ENCODE data around the gene MICU2. TPM values are rescaled to one million over a fixed set of nuclear protein-coding genes. Genes with fewer than 3 reads are reported as not detected.

MICU2 gene
- total and polyA plus RNA-seq, 2 of the 4 experiments (the other 2 are of a cell fraction) = 14.9 to 25.0 TPM

- in situ Hi-C loops (cut with MboI; ENCODE audit: low sequenced_read_pairs) (no loop called here), dilution Hi-C loops (cut with HindIII; ENCODE audit: low sequenced_read_pairs, unreplicated experiment) (no loop called here), intact Hi-C loops (cut with micrococcal nuclease) (no loop called here)
- Histone ChIP-seq H3K56ac (ENCODE audit: extremely low read depth, insufficient read depth, low read length) (no peak overlapping the region), H2AK5ac (ENCODE audit: low read depth, low read length) (no peak overlapping the region), H3K4me3 (ENCODE audit: insufficient read depth, low read depth, low read length) (no peak overlapping the region), H3K4ac (ENCODE audit: low read depth, low read length) (no peak overlapping the region), H3K9me1 (ENCODE audit: insufficient read depth, low read length) (no peaks in the 10 kb centered on the region), H3K27ac (ENCODE audit: insufficient read depth, low read length) (no peak overlapping the region), H3K36me3 (ENCODE audit: control insufficient read depth, insufficient read depth, low read length) (no peaks in the 10 kb centered on the region), H3K18ac (ENCODE audit: low read depth, low read length) (no peak overlapping the region), H2AK9ac (replicated peaks; ENCODE audit: low read depth, low read length, poor library complexity) (no peak overlapping the region), H3K9ac (ENCODE audit: low read depth, low read length) (no peak overlapping the region), H2BK120ac (ENCODE audit: low read depth, low read length) (no peak overlapping the region), H3K23ac (ENCODE audit: low read depth, low read length) (no peak overlapping the region), H4K8ac (ENCODE audit: low read depth in 2 of 2, low read length in 2 of 2) (no peak overlapping the region), H3K9me3 (ENCODE audit: control insufficient read depth, insufficient read depth, low read length) (no peaks in the 10 kb centered on the region), H4K91ac (ENCODE audit: insufficient read depth, low read depth, low read length) (no peak overlapping the region), H2BK5ac (ENCODE audit: low read depth, low read length, poor library complexity, severe bottlenecking) (no peak overlapping the region), H3K4me1 (ENCODE audit: control insufficient read depth, insufficient read depth, low read length) (peaks cover 3% of the 10 kb centered on the region; the same call in 1 of the 2 replicates), H4K20me1 (ENCODE audit: insufficient read depth, low read length) (no peaks in the 10 kb centered on the region), H2AFZ (replicated peaks; ENCODE audit: low read length, poor library complexity) (no peak overlapping the region), H3K14ac (replicated peaks; ENCODE audit: low read depth, low read length) (no peak overlapping the region), H4K5ac (ENCODE audit: low read depth, low read length) (no peak overlapping the region), H2BK20ac (ENCODE audit: low read depth, low read length) (no peak overlapping the region), H3K27me3 (ENCODE audit: control insufficient read depth, insufficient read depth, low read length) (peaks cover 7% of the 10 kb centered on the region), H2BK15ac (ENCODE audit: low read depth, low read length) (no peak overlapping the region), H3K4me2 (ENCODE audit: low read depth, low read length) (no peak overlapping the region), H3K79me1 (ENCODE audit: low read depth in 1 of 2, low read length in 2 of 2) (no peaks in the 10 kb centered on the region)
- DNase-seq = no peak
- no peak for TF ChIP-seq CHD1 (IDR thresholded peaks at IDR 0.05; ENCODE audit: low read depth, low read length)
- no peak for TF ChIP-seq SMC3 (IDR thresholded peaks at IDR 0.05; ENCODE audit: low read depth, low read length)
- no peak for TF ChIP-seq USF2 (IDR thresholded peaks at IDR 0.05; ENCODE audit: low read depth, low read length)
- TF ChIP-seq RAD21 (IDR thresholded peaks at IDR 0.05; ENCODE audit: low read length) = no peak
- TF ChIP-seq CEBPB (IDR thresholded peaks at IDR 0.05; ENCODE audit: low read depth, low read length) = no peak
- TF ChIP-seq MXI1 (IDR thresholded peaks at IDR 0.05; ENCODE audit: borderline replicate concordance, low read depth, low read length) = no peak
- no peak for TF ChIP-seq NFE2L2 (IDR thresholded peaks at IDR 0.05; ENCODE audit: low read depth, low read length)
- no peak for TF ChIP-seq RCOR1 (IDR thresholded peaks at IDR 0.05; ENCODE audit: insufficient replicate concordance, low read length)
- no peak for TF ChIP-seq RFX5 (IDR thresholded peaks at IDR 0.05; ENCODE audit: low read depth, low read length)
- no peak for TF ChIP-seq POLR2A (IDR thresholded peaks at IDR 0.05; ENCODE audit: low read depth, low read length)
- no peak for TF ChIP-seq CTCF (conservative IDR thresholded peaks at IDR 0.05; ENCODE audit: low read depth, low read length)
- no peak for TF ChIP-seq ELK1 (IDR thresholded peaks at IDR 0.05; ENCODE audit: borderline replicate concordance, low read depth, low read length)
- no CpG with 5 or more reads among the region's 4 CpGs for WGBS, 2 experiments (ENCODE audit: extremely low coverage in 2 of 2, insufficient read length in 1 of 2)
- CTCF ChIA-PET = no interaction called here
- no TSS peak for BruUV-seq (replicated peaks)
- ATAC-seq (ENCODE audit: low read depth) = no peak
- POLR2A ChIA-PET (ENCODE audit: unreplicated experiment) = interaction anchor here (0.7 kb wide), 1 partner anchor 456 kb away, joined by 16 read pairs; no protein-coding TSS in a partner anchor
Measured at GRCh38 chr13:21613791-21614190, 9.8 kb upstream of the MICU2 start.

Data from IMR-90 (cell line).